ENCODE results near the gene PRKN.

GRCh38 chr6:162234631-162235030, 492.9 kb downstream of the PRKN start:
- TF ChIP-seq EZH2 (IDR thresholded peaks at IDR 0.05; ENCODE audit: insufficient read depth, poor library complexity, severe bottlenecking): no peak
- no peak for TF ChIP-seq EZH2phosphoT487 (IDR thresholded peaks at IDR 0.05; ENCODE audit: insufficient read depth, low read depth)
